Eye (tissue), 1 donor: ENCODE results near the gene FBXO30.
A peak's percentile ranks its signal among the peaks of the same experiment; 100 is the strongest.

Source experiments
- DNase-seq: peaks from one replicate; pipeline ENCODE4 v3.0.0-alpha.2; 2015

The FBXO30 gene, protein sequence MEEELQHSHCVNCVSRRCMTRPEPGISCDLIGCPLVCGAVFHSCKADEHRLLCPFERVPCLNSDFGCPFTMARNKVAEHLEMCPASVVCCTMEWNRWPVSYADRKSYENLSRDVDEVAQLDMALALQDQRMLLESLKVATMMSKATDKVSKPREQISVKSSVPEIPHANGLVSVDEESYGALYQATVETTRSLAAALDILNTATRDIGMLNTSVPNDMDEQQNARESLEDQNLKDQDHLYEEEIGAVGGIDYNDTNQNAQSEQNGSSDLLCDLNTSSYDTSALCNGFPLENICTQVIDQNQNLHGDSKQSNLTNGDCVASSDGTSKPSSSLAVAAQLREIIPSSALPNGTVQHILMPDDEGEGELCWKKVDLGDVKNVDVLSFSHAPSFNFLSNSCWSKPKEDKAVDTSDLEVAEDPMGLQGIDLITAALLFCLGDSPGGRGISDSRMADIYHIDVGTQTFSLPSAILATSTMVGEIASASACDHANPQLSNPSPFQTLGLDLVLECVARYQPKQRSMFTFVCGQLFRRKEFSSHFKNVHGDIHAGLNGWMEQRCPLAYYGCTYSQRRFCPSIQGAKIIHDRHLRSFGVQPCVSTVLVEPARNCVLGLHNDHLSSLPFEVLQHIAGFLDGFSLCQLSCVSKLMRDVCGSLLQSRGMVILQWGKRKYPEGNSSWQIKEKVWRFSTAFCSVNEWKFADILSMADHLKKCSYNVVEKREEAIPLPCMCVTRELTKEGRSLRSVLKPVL

DNA sequence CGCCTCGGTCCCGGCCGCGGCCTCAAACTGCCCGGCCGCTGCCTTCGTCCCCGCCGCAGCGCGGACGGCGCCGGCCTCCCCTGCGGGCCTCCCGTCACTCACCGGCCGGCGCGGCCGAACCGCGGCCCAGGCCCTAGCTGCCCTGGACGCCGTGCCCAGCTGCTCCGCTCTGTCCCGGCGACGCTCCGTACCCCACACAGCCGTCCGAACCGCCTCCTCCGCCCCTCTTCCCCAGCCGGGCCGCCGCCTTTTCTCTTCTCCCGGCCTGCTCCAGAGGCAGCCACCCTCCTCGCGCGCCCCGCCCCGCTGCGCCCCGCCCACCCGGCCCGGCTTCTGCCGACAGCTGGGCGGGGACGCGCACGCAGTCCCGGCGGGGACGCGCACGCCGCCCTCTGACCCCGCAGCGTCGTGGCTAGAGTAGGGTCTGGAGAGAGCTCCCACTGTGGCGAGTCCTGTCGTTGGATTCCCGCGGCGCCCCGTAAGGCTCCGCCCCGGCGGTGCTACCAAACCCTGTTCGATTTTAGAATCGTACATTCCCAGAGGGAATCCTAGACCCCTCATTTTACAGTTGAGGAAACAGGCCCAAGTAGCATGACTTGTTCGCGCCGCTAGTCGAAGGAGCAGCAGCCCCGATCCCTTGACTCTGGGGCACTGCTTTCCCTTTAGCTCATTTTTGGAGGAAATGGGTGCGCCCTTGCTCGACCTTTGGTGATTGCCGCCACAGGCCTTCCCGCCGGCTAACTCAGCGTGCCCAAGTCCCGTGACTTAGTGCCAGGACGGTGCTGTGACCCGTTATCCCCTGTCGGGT, at the start of gene FBXO30:
Gene FBXO30, minus strand, starts transcription at position 295 of the 808 bp plus-strand sequence. CDS start 8,390 bp downstream, outside the sequence.
- DNase-seq = peak; percentile 97

DNA sequence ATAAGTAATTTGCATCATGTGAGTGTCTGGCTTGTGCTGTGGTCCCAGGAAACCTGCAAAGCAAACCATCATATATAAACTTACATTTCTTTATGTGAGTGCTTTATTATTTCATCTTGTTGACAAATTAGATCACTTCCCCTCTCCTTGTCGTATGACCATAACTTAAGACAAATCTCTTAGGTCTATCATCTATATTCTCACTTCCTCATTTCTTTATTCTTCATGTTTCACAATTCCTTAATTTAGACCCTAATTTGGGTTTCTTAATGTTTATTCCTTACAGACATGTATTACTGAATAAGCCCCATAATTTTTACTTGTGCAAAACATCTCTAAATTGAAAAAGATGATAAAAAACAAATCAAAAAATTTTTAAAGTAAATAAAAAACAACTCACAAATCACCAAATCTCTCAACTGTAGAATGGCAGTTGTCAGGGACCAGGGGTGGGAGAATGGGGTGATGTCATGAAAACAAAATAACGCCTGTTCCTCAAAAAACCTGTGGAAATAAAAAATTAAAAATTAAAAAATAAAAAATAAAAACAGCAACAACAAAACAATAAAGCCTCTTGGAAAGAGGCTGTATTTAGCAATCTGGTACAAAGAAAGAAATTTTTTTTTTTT, 49.5 kb upstream of the FBXO30 start:
- no peak for DNase-seq

DNA sequence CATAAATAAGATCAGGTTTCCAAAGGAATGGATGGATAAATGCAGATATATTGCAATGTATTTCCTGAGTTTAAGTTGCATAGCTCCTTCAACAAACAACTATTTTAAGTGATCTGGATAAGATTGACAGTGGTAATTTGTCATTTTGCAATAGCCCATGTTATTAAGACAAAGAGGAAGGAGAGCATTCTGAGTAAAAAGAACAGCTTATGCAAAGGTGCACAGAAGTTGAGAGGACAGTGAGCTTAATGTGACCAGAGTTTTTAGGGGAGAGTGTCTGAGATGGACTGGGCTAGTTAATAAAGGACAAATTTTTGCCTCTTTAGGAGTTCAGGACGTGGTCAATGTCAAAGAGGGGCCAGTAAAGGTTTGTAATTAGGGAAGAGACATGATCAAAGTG, 48.8 kb upstream of the FBXO30 start:
- no peak for DNase-seq

DNA sequence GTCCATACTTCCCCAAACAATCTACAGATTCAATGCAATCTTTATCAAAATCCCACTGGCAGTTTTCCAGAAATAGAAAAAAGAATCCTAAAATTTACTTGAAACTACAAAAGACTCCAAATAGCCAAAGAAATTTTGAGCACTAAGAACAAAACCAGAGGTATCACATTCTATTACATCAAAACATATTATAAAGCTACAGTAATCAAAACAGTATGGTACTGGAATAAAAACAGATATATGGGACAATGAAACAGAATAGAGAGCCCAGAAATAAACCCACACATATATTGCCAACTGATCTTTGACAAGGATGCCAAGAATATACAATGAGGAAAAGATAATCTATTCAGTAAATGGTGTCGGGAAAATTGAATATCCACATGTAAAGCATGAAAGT, 46.0 kb upstream of the FBXO30 start:
- no peak for DNase-seq

DNA sequence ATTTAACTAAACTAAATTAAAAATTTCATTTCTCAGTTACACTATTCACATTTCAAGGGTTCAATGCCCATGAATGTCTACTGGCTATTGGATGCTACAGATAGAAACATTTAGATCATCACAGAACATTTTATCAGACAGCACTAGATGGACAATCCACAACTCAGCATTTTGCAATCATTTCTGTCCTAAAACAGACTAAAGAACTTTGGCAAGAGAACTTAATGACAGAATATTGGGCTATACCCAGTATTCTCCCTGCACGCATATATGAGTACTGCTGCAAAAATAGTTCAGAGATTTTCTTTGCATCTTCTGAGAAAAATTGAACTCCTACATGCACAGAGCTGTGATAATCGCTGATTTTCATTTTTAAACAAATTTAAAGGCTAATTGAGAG, 36.1 kb upstream of the FBXO30 start:
- no peak for DNase-seq

DNA sequence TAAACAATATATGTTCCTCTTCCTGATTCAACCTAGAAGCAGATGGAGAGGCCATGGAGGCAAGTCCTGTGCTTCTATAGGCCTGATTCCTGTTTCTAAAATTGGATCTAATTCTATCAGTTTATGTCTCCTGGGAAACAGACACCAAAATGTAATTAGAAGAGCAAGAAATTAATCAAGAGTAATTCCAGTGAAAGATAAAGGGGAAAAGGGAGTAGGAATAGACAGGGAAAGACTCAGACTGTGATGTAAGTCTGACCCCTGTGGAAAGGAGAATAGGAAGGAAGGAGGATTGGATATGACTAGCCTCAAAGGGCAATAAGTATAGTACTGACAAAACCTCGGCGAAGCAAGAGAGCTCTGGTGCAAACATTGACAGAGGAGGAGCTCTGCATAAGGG, 33.9 kb upstream of the FBXO30 start:
- no peak for DNase-seq

DNA sequence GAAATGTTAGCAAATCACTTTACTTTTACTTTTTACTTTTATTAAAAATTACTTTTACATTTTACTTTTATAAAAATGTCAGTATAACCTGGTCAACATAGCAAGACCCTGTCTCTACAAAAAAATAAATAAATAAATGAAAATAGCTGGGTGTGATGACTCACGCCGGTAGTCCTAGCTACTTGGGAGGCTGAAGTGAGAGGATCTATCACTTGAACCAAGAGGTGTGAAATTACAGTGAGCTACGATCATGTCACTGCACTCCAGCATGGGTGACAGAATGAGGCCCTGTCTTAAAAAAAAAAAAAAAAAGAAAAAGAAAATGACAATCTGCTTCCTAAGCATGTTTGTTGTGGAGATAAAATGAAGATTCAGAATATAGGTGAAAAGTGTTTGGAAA, 31.0 kb upstream of the FBXO30 start:
- no peak for DNase-seq

DNA sequence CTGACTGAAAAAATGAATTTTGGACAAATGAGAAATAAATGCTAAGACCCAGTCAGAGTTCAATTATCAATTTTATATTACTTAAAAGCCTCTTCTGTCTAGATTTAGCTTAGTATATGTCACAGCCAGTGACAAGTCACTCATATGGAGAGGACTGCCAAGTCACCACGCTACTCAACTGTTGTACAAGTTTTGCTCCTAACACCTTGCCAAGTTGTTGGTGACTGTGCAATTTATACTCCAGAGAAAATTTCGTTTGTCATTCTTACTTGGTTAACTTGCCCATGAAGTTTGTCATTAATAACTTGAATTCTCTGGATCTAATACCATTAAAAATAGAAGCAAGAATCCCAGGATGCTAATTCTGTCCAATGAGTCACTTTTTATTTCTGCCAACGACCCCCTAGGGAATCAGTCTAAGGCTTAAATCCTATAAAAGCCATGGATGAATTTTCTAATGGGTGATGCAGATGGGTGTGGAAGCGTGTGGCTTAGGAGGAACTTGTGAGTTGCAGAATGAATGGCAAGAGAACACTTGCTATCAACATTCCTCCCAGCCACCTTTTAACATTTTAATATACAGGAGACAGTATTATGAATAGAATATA, 30.4 kb upstream of the FBXO30 start:
- no peak for DNase-seq

DNA sequence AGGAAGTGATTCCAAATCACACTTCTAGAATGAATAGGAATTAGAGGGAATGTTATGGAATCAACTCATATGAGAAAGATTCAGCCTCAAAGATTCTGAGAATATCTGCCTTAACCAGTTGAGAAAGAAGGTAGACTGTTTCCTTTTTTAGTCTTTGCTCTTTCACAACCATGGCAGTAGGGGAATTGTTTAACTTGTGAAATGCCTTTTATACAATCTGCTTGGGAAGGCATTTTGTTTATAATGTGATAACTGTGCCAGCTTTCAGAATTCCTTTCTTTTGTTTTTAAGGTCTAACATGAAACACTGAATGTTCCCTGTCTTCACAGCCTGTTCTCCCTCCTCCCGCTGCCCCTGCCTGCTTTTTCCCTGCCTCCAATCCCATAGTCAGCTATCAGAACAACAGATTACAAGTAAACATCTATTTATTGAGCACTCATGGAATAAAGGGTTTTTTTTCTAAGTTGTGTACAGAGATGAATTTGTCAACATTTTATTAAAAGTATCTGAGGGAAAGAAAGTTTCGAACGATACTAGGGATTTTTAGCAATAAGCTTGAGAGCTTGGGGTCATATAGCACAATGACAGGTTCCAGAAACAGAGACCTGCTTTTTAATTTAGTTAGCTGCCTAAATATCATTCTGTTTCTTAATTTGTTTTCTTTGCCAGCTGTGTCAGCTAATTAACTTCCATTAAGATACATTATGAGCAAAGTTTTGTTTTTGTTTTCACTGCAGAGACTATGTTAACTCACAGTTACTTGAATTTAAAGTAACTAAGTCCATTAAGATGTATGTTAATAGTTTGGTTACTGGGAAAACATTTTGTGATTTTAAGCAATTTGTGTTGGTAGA, 28.3 kb upstream of the FBXO30 start:
- no peak for DNase-seq

DNA sequence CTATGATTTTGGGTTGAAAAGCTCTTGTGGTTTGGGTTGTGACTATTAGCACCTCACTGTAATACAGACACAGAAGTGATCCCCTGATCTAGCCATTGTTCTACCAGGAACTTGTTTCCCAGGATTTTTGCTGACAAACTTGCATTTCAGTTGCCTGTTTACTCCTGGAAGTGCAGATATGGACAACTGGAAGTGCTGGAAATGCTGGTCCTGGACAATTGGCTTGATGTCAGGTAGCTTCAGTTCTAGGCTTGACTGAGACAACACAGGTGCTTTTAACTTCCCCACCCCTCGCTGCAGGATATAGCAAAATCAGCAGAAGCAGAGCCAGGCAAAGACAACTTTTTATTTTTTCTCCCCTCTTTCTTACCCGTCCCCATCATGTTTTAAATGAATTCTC, 27.1 kb upstream of the FBXO30 start:
- no peak for DNase-seq

DNA sequence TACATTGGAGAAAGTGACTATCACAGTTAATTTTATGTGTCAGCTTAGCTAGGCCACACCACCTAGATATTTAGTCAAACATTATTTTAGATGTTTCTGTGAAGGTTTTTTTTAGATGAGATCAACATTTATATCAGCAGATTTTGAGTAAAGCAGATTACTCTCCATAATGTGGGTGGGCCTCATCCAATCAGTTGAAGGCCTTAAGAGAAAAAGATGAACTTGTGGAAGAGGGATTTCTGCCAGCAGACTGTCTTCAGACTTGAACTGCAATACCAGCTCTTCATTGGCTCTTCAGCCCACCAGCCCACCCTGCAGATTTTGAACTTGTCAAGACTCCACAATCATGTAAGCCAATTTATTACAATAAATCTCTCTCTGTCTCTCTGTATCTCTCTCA, 25.1 kb upstream of the FBXO30 start:
- peak; percentile 39 for DNase-seq

DNA sequence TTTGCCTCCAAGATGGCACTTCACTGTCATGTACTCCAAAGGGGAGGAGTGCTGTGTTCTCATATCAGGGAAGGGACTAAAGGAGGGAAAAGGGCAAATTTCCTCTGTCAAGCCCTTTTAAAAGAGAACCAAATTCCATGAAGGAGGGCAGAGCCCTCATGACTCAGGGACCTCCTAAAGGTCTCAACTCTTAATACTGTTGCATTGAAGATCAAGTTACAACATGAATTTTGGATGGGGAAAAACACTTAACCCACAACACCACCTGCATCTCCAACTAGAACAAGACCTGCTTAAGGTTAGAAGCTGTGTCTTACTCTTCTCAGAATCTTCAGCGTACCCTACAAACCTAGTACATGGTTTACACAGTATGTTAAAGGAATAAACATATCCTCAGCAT, 23.7 kb upstream of the FBXO30 start:
- DNase-seq = no peak

DNA sequence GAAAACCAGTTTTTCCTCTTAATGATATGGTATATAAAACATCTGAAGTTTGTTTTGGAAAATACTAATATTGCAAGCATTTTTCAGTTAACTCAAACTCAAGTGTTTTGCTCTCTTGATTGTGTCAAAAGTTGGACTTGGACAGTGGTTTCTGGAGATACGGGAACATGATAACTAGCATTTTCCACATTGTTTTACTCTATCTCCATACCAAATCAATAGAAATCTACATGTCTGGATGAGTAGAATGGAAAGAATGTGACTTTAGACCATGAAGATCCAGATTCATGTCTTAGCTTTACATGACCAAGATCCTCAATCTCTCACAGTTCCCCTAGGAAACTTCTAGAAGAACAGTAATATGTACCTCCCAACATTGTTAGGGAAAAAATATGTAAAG, 22.2 kb upstream of the FBXO30 start:
- DNase-seq = no peak

DNA sequence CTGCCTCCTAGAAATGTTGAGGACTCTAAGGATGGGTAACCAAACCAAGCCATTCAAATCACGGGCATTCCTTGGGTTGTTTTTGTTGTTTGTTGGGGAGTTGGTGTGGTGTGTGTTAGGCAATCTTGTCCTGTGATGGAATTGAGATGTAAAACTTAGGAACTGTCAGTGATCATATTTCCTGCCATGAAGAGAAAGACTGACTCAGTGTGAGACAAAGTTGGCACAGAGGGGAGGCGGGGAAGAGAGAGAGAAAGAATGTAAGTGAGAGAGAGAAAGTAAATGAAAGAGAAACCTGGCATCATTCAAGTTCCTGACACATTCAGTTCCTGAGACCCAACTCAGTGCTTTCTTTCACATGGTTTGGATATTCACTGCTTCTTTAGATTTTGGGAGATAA, 21.6 kb upstream of the FBXO30 start:
- no peak for DNase-seq

DNA sequence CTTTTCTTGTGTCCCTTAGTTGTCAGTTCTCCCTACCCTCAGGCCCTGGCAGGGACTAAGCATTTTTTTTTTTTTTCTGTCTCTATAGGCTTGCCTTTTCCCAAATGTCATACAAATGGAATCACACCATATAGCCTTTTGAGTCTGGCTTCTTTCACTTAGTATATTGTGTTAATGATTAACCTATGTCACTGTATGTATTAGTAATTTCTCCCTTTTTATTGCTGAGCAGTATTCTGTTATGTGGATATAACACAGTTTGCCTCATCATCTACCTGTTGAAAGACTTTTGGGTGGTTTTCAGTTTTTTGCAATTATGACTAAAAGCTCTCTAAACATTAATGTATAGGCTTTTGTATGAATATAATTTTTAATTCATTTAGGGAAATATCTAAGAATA, 16.0 kb upstream of the FBXO30 start:
- no peak for DNase-seq

DNA sequence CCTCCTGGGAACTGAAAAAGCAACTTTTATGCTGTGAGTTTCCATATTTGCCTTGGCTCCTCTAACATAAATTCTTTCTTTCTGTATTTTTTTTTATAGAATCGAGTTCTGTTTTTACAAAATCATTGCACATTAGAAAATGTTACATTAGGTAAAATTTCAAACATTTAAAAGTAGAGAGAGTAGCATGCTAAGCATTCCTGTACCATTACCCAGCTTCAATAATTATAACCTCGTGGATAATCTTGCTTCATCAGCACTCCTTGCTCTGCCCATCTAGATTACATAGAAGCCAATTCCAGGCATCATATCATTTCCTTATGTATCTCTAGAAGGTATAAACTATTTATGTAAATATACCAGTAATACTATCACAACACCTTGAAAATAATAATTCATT, 15.4 kb upstream of the FBXO30 start:
- no peak for DNase-seq

DNA sequence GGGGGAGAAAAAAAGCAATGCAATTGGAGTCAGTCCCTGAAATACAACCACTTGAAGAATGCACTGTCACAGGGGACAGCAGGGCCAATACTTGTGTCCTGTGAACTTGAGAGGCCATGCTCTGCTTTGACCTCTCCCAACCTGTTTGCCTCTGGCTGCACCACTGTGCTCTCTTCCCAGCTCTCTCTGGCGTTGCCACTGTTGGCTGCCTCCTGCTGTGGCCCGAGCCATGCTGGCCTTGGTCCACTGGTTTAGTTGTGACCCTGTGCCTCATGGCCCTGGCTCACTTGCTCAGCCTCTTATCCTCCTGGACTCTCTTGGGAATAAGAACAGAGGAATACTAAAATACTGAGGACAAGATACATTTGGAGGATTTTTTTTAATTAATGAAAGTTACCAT, 14.5 kb upstream of the FBXO30 start:
- DNase-seq = no peak

DNA sequence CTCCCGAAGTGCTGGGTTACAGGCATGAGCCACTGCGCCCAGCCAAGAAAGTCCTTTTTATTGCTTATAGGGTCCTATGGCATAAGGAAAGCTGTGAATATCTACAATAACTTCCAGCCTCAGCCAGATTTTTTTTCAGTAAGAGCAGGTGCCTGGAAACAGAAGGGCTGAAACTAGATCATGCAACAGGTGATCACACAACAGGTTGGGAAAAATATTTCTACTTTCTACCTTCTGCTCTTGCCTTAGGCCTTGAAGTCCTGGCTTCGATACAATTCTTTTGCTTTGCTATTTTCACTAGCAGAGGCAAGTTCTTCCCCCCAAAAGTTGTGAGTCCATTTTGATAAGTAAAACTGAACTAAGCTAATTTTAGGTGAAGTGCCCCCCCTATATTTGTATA, 9.7 kb upstream of the FBXO30 start:
- no peak for DNase-seq

DNA sequence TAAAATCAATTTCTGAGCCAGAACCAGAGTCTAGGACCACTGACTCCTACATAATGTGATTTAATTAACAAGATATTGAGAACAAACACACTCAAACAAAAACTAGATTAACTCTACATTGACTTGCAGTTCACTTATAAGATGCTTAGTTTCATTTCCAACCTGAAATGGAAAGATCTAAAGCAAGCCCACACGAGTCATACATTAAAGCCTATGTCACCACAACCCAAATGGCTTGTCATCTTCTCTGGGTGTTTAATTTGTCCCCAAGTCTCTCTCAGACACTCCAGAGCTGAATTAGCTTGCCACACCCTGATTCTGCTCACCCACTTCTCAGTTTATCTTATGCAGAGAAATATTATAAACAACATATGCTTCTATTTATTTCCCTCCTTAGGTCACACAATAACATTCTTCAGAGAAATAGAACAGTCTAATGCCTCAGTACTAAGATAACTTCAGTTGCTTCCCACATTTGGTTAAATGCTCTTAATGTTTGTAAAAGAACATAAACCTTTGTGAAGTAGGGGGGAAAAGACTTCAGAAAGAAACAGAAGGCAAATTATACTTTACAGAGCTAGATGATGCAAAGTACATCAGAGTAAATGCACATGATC, 8.8 kb upstream of the FBXO30 start:
- no peak for DNase-seq

DNA sequence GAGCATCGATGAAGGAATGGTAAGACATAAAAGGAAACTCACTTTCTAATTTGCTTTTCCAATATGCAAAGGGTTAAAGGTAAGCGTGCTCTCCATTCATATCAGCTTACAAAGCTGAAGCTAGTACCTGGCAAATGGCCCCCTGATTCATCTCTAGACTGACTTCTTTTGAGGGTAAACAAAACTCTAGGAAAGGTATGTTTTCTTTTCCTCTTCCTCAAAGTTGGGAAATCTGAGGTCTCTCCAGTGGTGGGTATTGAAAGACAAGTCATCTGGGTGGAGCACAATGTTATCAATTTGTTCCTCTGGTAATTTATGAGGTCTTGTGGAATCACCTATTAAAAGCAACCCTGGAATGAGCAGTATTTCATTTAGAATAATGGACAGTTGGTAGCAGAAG, 7.9 kb upstream of the FBXO30 start:
- no peak for DNase-seq

DNA sequence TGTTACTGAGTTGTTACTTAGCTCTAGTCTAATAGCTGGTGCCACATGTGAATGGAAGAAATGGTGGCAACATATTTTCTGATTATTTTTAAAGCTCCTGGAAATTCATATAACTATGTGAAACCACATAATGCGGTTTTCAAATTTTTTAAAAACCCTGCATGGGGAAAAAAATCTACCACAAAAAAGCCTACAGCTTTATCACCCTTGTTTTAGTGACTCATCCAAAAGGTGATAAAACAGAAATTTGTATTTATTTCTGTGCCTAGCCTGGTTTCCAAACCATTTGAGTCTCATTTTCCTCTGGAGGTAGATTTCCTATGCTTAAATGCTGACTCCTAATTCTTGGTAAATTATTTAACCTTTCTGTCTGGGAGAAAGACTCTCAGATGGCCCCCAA, 5.4 kb upstream of the FBXO30 start:
- DNase-seq = no peak
